NCI-H510A (cell line): Measurements from ENCODE around the gene SIGLEC9.

Source experiments
- DNase-seq: peaks from one replicate; lab custom pipeline; 2025; lab: John Stamatoyannopoulos, UW

SIGLEC9 gene

DNA sequence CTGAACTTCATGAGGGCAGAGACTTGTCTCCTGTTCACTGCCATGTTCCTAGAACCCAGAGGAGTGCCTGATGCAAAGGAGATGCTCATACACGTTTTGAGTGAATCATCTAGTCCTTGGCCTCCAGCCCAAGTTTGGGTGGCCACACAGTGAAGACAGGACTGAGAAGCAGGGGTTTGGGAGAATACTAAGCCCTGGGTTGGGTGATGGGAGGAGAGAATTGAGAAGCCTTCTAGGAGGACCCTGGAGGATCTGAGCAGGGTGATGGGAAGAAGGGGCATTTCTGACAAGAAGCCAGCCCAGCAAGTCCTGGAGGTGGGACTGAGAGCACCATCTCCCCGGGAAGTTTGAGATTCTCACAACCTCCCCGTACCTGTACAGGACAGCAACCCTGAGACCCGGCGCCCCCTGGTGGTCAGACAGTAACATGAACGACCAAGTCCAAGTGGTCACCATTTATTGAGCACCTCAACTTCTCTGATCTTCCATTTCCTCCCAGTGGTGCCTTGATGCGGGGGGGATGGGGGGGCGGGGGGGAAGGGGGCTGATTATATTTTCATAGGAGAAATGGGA, 27.5 kb upstream of the SIGLEC9 start:
- no peak for DNase-seq

GRCh38 chr19:51097796-51098195, 26.9 kb upstream of the SIGLEC9 start:
- no peak for DNase-seq

GRCh38 chr19:51098365-51099046, 26.2 kb upstream of the SIGLEC9 start:
- no peak for DNase-seq

DNA sequence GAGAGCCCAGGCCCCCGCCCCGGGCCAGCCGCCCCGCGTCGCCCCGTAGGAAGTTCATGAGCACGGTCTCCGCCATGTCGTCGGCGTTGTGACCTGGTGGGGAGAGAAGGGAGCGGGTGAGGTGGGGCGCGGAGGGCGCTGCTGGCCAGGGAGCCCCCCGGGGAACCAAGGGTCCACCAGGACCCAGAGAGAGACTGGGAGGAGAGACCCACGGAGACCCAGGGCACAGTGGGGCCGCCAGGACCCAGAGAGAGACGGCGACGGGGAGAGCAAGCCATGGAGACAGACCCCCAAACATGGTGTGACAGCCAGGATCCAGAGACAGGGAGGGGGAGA, 25.7 kb upstream of the SIGLEC9 start:
- no peak for DNase-seq

DNA sequence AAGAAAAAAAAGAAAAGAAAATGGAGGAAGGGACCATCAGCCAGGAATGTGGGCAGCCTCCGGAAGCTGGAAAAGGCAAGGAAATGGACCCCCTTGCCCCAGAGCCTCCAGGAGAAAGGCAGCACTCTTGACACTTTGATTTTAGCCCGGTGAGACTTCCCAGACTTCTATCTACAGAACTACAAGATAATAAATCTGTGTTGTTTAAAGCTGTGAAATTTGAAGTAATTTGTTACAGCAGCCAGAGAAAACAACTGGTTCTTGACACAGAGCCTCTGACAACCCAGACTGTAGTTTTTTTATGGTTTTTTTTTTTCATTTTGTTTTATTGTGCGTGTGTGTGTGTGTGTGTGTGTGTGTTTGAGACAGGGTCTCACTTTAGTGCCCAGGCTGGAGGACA, 24.1 kb upstream of the SIGLEC9 start:
- no peak for DNase-seq

DNA sequence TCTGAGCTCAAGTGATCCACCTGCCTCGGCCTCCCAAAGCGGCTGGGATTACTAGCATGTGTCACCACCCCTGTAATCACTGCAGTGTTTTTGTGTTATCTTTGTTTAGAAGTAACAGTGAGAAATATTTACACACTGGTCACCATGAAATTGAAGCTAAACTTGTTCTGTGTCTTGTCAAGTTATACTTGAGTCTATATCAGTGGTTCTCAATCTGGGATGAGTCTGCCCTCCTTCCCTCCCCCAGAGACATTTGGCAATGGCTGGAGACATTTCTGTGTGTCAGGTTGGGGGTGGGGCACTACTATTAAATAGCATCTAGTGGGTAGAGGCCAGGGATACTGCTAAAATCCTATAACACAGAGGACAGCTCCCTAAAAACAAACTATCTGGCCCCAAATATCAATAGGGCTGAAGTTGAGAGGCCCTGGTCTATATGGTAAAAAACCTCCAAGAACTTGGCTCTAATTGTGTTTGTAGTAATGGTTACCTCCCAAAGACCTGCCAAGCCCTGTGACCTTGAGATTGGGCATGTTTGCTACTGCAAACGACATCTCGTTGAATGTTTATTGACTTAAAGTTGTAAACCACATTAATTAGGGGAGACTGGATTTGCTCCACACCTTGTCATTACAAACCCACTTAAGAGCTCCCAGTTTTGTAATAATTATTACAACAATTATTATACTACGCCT, 23.4 kb upstream of the SIGLEC9 start:
- no peak for DNase-seq

DNA sequence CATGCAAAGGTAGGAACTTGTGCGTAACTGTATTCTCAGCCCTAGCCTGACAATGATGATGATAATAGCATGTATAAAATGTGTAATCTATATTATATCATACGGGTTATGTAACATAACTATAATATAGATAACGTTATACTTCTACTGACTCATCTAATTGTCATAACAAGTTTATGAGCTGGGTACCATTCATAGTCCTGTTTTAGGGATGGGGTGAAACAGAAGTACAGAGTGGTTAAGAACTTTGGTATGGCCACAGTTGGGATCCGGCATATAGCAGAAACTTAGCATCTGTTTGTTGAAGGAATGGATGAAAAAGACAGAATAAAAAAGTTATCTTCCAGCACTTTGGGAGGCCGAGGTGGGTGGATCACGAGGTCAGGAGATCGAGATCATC, 21.7 kb upstream of the SIGLEC9 start:
- no peak for DNase-seq

GRCh38 chr19:51103926-51104341, 20.8 kb upstream of the SIGLEC9 start:
- DNase-seq: no peak

- DNase-seq: no peak
These were observed 17.2 kb upstream of the SIGLEC9 start for GRCh38 chr19:51107406-51108065.

DNA sequence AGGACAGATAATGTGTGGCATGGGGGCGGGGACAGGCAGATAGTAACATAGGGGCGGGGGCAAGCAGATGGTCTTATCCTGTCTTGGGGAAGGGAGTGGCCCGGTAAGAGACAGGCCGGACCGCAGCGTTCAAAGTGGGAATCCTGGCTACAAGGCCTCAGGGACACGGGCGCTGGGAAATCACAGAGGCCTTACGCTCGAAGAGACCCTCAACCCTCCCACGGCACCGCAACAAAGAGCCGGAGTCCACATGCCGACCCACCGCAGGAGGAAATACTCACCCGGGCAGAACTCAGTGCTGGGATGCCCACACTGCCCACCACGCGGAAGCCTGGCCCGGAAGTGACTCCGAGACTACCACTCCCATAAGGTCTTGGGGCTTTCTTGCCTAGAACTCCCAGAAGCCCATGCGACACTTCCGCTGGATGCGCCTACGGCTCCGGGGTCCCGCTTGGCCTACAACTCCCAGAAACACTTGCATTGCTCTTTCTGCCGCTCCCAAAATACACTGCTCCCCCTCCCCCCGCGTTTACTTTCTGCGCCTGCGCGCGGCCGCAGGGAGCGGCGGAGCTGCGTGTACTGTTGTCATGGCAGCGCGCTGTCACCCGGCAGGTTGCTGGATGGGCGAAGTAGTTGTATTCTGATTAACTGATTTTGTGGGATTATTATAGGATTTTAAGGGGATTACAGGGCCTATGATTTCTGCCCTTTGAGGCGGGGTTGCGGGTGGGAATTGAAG, 16.5 kb upstream of the SIGLEC9 start, which contains the start of gene CTU1:
Gene CTU1 (minus strand): TSS at position 344 of the 739 bp plus-strand sequence. CDS start 3,840 bp downstream, outside the sequence.
- DNase-seq: peak; percentile 92

GRCh38 chr19:51108805-51109146, 15.9 kb upstream of the SIGLEC9 start:
- DNase-seq: no peak

DNA sequence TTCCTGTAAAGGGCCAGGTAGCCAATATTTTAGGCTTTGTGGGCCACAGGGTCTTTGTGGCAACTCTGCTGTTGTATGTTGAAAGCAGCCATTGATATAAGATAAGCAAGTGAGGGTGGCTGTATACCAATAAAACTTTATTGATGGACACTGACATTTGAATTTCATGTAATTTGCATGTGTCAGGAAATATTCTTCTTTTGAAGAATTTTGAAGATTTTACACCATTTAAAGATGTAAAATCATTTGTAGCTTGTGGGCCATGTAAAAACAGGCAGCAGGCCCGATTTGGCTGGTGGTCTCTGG, 14.1 kb upstream of the SIGLEC9 start:
- DNase-seq: no peak

DNA sequence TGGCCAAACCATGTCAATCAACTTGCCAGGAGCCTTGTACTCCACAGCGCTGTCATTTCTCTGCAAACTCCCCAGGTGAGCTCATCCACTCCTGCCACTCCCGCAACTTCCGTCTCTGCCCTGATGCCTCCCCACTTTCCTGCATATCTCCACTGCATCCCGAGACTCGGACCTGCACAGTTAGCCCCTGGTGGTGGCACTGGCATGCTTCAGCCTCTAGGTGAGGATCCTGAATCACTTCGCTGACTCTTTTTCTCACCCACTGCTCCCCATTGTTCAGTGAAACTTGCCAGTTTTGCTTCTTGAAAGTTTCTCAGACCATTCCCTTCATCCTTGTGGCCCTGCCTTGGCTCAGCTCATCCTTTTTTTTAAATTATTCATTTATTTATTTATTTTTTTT, 13.1 kb upstream of the SIGLEC9 start:
- no peak for DNase-seq

- no peak for DNase-seq
These were observed 10.5 kb upstream of the SIGLEC9 start for GRCh38 chr19:51114087-51114729.

DNA sequence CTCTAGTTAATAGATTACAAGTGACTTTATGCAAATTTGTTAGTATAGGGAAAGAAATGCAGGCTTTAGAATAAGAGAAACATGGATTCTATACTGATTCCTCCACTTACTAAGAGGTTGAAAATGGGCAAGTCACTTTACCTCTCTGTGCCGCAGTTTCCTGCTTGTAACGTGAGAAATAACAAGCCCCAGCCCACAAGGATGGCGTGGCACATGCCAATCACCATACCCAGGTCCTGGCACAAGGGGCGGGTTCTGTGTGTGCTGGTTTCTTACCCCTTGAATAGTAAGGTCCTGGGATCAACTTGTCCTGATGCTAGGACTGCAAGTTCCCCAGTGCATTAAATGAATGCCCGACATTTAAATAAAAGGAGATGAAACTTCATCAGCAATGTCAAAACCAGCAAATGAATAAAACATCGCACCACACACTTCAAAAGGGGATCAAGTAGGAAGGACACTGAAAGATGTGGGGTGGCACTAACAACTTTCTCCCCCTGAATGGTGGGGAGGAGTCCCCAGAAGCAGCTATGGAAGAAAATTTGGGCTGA, 7.9 kb upstream of the SIGLEC9 start:
- no peak for DNase-seq

DNA sequence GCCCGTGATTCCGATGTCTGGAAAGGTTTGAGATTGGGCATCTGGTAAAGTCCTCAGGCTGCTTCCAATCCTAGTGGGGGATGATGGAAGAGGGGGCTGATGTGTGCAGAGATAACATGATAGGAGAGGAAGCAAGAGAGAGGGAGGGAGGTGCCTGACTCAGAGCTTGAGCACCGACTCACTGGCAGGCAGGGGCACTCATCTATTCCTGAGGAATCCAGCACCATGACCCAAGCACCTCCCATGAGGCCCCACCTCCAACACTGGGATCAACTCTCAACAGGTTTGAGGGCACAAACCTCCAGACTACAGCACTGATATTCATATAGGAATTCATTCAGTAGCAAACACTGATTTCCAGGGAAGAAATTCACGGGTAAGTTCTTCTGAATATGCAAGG, 5.6 kb upstream of the SIGLEC9 start:
- no peak for DNase-seq

- DNase-seq: no peak
These were observed 5.1 kb upstream of the SIGLEC9 start for GRCh38 chr19:51119611-51120010.

DNA sequence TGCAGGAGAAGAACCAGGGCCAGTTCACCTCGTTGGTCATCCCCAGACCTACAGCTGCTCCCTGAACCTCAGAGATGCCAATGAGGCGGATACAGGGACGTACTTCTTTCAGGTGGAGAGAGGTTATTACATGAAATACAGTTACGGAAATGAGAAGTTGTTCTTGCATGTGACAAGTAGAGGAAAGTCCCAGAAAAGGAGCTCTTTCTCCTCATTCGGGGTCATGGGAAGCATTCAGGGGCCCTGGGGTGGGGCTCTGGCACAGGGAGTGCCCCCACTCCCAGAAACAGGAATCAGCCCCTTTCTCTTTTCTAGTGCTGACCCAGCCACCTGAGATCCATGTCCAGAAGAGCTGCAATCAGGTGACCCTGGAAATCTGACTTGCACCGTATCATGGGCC, 4.5 kb upstream of the SIGLEC9 start:
- DNase-seq: no peak

GRCh38 chr19:51121257-51121656, 3.4 kb upstream of the SIGLEC9 start:
- no peak for DNase-seq

GRCh38 chr19:51122112-51122981, 2.4 kb upstream of the SIGLEC9 start:
- no peak for DNase-seq

DNA sequence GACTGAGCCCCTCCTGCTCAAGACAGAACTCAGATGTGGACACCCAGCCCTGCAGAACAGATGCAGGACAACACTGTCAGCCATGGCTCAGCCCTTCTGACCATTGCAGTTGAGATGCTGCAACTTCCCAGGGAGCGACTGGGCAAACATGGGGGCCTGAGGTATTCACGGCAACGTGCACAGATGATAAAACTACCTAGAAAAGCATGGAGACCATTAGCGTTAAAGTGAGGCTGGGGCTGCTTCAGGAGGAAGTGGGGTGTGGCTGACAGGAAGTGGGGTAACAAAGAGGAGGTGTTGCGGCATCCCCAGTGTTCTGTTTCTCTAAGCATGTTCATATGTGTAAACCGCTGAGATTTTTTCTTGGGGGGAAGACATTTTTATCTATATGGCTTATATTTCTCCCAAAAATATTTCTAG, 1.3 kb upstream of the SIGLEC9 start:
- no peak for DNase-seq
